Esophagus squamous epithelium (tissue), 5 donors: ENCODE data around the gene CHCHD3. TPM values are rescaled to one million over a fixed set of nuclear protein-coding genes. Genes with fewer than 3 reads are reported as not detected.

Experiments
- DNase-seq: peaks from one replicate; lab custom pipeline; 2025; lab: John Stamatoyannopoulos, UW
- H3K27ac ChIP-seq, 4 donors: fragments of 200-600 bp; sonication (generic); one replicate each; pipeline ENCODE4 v1.5.1; 2016 to 2019; ENCODE audit warnings: mild to moderate bottlenecking in 1 of 4
- H3K27me3 ChIP-seq, 4 donors: fragments of 200-600 bp; sonication (generic); 1 replicate in 3 of 4; 2 replicates in 1 of 4; pipeline versions ENCODE4 v1.5.1 to v1.6.0; 2017 to 2021; ENCODE audit warnings: antibody characterized with exemption in 1 of 4
- H3K36me3 ChIP-seq, 3 donors: fragments of 200-600 bp; sonication (generic); one replicate each; pipeline ENCODE4 v1.5.1; 2016 to 2019
- H3K4me1 ChIP-seq, 3 donors: fragments of 200-600 bp; sonication (generic); one replicate each; pipeline ENCODE4 v1.5.1; 2017 to 2019
- H3K4me3 ChIP-seq, 4 donors: fragments of 200-600 bp; sonication (generic); 1 replicate in 3 of 4; 2 replicates in 1 of 4; pipeline ENCODE4 v1.5.1; 2016 to 2019; ENCODE audit warnings: mild to moderate bottlenecking in 2 of 4, moderate library complexity in 1 of 4
- H3K9me3 ChIP-seq, 3 donors: fragments of 200-600 bp; sonication (generic); one replicate each; pipeline ENCODE4 v1.5.1; 2016 to 2019
- CTCF ChIP-seq, 6 experiments: fragments of 450-650 bp in 4 of 6; fragments of 200-600 bp in 2 of 6; sonication (generic) in 2 of 6; IDR thresholded peaks; one replicate each; pipeline ENCODE4 v1.5.1; 2016 to 2019; ENCODE audit warnings: antibody characterized with exemption in 6 of 6, mild to moderate bottlenecking in 4 of 6, moderate library complexity in 4 of 6
- POLR2A ChIP-seq, 4 donors: fragments of 450-650 bp; IDR thresholded peaks; one replicate each; pipeline ENCODE4 v1.6.1; 2017; ENCODE audit warnings: antibody characterized with exemption in 4 of 4, mild to moderate bottlenecking in 4 of 4, moderate library complexity in 3 of 4
- WGBS, 2 donors: methylation state at CpG; one replicate each; pipeline ENCODE4 v1.1.5; 2018; 5-methylcytosine and 5-hydroxymethylcytosine counted together
- intact Hi-C: fragments of 100-400 bp; cut with DNase I; formaldehyde crosslinking; loops from one replicate; pipeline ENCODE4 v1.15.0; 2022
- total RNA-seq, 4 donors: library from RNA; depleted of rRNA; stranded (reverse); fragments of >200 nt; gene quantifications; one replicate each; pipeline ENCODE4 v1.1.0, GENCODE V29; 2016
- donor health status: DM: yes; HTN: yes; CAD: no.

The CHCHD3 gene
- total RNA-seq, 4 donors from 2014 or later, result 36.8 to 55.0 (median 40.9) TPM

GRCh38 chr7:132847376-132847775 is 234.5 kb downstream of the CHCHD3 start:
- Histone ChIP-seq H3K36me3 (peaks cover 0 to 12% (median 0%) of the 10 kb centered on the region in 3 donors), H3K4me3 (no peak overlapping the region), H3K4me1 (no peaks in the 10 kb centered on the region), H3K27me3 (no peaks in the 10 kb centered on the region), H3K9me3 (no peaks in the 10 kb centered on the region), H3K27ac (no peak overlapping the region)
- DNase-seq, result no peak
- 92 to 93% methylated on average over 7 of the region's 7 CpGs for WGBS, 2 donors
- intact Hi-C loops, result no loop called here
- TF ChIP-seq POLR2A (IDR thresholded peaks at IDR 0.05) (no peak), CTCF (IDR thresholded peaks at IDR 0.05) (no peak)

- Histone ChIP-seq H3K4me3 (no peak overlapping the region), H3K4me1 (no peaks in the 10 kb centered on the region), H3K27me3 (no peaks in the 10 kb centered on the region), H3K9me3 (no peaks in the 10 kb centered on the region), H3K36me3 (peaks cover 0 to 6% (median 0%) of the 10 kb centered on the region in 3 donors), H3K27ac (no peak overlapping the region)
- 69 to 100% methylated on average over 1 to 2 of the region's 3 CpGs for WGBS, 2 donors
- no peak for DNase-seq
- TF ChIP-seq POLR2A (IDR thresholded peaks at IDR 0.05), result no peak
- no peak for TF ChIP-seq CTCF (IDR thresholded peaks at IDR 0.05)
- intact Hi-C loops, result no loop called here
These were observed 235.8 kb downstream of the CHCHD3 start for GRCh38 chr7:132846086-132846485.

- H3K27ac ChIP-seq, result no peak overlapping the region
- H3K4me1 ChIP-seq, result no peaks in the 10 kb centered on the region
- intact Hi-C loops, result no loop called here
- 89 to 94% methylated on average over 4 of the region's 4 CpGs for WGBS, 2 donors
- no peak for DNase-seq
- no peaks in the 10 kb centered on the region for H3K9me3 ChIP-seq
- no peaks in the 10 kb centered on the region for H3K27me3 ChIP-seq
- TF ChIP-seq POLR2A (IDR thresholded peaks at IDR 0.05) (no peak), CTCF (IDR thresholded peaks at IDR 0.05) (no peak)
- no peak overlapping the region for H3K4me3 ChIP-seq
- peaks cover 0 to 6% (median 0%) of the 10 kb centered on the region in 3 donors for H3K36me3 ChIP-seq
These were observed 239.4 kb downstream of the CHCHD3 start for GRCh38 chr7:132842478-132842877.

- H3K27ac ChIP-seq, result no peak overlapping the region
- H3K4me1 ChIP-seq, result no peaks in the 10 kb centered on the region
- no peak for DNase-seq
- intact Hi-C loops, result no loop called here
- TF ChIP-seq CTCF (IDR thresholded peaks at IDR 0.05), result no peak
- no peak for TF ChIP-seq POLR2A (IDR thresholded peaks at IDR 0.05)
- peaks cover 0 to 25% (median 0%) of the 10 kb centered on the region in 3 donors for H3K36me3 ChIP-seq
- H3K9me3 ChIP-seq, result no peaks in the 10 kb centered on the region
- H3K4me3 ChIP-seq, result no peak overlapping the region
- WGBS, 2 donors, result 79 to 80% methylated on average over 1 of the region's 1 CpG
- H3K27me3 ChIP-seq, result no peaks in the 10 kb centered on the region
These were observed 241.7 kb downstream of the CHCHD3 start for GRCh38 chr7:132840199-132840598.

- TF ChIP-seq CTCF (IDR thresholded peaks at IDR 0.05) (no peak), POLR2A (IDR thresholded peaks at IDR 0.05) (no peak)
- Histone ChIP-seq H3K9me3 (no peaks in the 10 kb centered on the region), H3K27me3 (no peaks in the 10 kb centered on the region), H3K4me1 (no peaks in the 10 kb centered on the region), H3K27ac (no peak overlapping the region), H3K36me3 (peaks cover 0 to 25% (median 0%) of the 10 kb centered on the region in 3 donors), H3K4me3 (no peak overlapping the region)
- intact Hi-C loops, result no loop called here
- WGBS, 2 donors, result 72 to 73% methylated on average over 3 of the region's 3 CpGs
- DNase-seq, result no peak
These were observed 243.6 kb downstream of the CHCHD3 start for GRCh38 chr7:132838313-132838712.
